HG03135 (cell line): Measurements from ENCODE around the gene GNB1L.
"Not testable (repeated sequence)": the region's sequence is repeated elsewhere in the genome, so short reads cannot be mapped to it uniquely, and the experiment has no call there.

Experiments used
- ATAC-seq: cut with Tn5 transposase; IDR thresholded peaks from one replicate; pipeline ENCODE4 v1.9.1; 2021; ENCODE audit warnings: mild to moderate bottlenecking, moderate library complexity; ENCODE audit not compliant: unreplicated experiment

GNB1L gene

GRCh38 chr22:19799322-19800190, 55.1 kb downstream of the GNB1L start:
- no peak for ATAC-seq

- ATAC-seq = no peak
These were observed 55.8 kb downstream of the GNB1L start for GRCh38 chr22:19798891-19799293.

GRCh38 chr22:19798003-19798665, 56.5 kb downstream of the GNB1L start:
- no peak for ATAC-seq

GRCh38 chr22:19797086-19798002, 57.3 kb downstream of the GNB1L start:
- no peak for ATAC-seq

- no peak for ATAC-seq
These were observed 58.5 kb downstream of the GNB1L start for GRCh38 chr22:19796160-19796559.

DNA sequence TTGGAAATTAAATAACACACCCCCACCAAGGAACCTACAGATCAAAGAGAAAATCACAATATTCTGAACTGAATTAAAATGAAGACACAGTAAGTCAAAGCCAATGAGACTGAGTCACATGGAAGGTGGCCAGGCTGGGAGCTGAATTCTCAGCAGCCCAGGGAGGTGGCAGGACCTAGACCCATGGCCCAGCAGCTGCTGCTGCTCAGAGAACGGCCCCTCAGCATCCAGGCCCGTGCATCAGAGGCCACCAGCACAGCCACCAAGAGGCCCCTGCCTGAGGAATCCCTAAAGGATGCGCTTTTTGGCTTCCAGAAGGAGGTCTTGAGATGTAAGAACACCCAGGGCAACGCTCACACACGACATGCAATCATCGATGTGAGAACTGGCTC, 59.1 kb downstream of the GNB1L start:
- ATAC-seq = no peak

- no peak for ATAC-seq
These were observed 60.9 kb downstream of the GNB1L start for GRCh38 chr22:19793661-19794310.

- no peak for ATAC-seq
These were observed 61.5 kb downstream of the GNB1L start for GRCh38 chr22:19793161-19793560.

GRCh38 chr22:19792383-19792896, 62.2 kb downstream of the GNB1L start:
- not testable (repeated sequence) for ATAC-seq

- no peak for ATAC-seq
These were observed 62.8 kb downstream of the GNB1L start for GRCh38 chr22:19791894-19792293.

- ATAC-seq = no peak
These were observed 63.4 kb downstream of the GNB1L start for GRCh38 chr22:19791243-19791642.

DNA sequence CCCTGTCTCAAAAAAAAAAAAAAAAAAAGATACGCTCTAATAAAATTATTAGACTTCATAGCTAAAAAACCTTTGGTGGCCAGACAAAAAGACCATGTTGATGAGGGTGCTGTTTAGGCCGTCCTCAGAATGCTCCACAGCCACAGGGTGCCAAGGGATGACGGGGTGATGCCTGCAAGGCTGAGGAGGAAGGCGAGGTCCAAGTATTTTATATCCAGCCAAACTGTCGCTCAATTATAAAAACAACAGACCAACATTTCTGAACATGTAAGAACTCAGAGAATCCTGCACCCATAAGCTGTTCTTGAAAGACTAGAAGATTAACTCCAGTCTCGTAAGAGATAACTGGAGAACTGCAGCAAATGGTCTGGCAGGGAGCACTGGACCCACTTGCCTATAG, 64.8 kb downstream of the GNB1L start:
- ATAC-seq = no peak

DNA sequence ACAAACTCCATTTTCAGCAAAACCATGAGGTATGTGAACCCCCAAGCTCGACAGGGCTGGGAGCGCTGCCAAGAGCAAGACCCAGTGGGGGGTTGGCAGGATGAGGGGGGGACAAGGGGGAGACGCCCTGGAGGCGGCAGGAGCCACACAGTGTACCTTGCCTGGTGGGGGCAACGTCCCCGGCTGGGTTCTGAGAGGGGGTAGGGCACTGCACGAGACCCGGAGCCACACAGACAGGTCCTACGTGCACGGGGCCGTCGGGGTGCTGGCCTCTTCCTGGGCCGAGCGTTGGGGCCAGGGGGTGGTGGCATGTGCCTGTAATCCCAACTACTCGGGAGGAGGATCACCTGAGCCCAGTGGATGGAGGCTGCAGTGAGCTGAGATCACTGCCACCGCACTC, 65.3 kb downstream of the GNB1L start:
- ATAC-seq = no peak

- no peak for ATAC-seq
These were observed 65.9 kb downstream of the GNB1L start for GRCh38 chr22:19788661-19789225.

GRCh38 chr22:19787849-19788141, 66.9 kb downstream of the GNB1L start:
- ATAC-seq = no peak

- ATAC-seq = no peak
These were observed 67.5 kb downstream of the GNB1L start for GRCh38 chr22:19786959-19787848.

- ATAC-seq = no peak
These were observed 68.4 kb downstream of the GNB1L start for GRCh38 chr22:19786264-19786585.

- no peak for ATAC-seq
These were observed 69.0 kb downstream of the GNB1L start for GRCh38 chr22:19785461-19786263.
